Endothelial cell (in vitro differentiated cells): ENCODE data around the gene DMBX1. TPM values are rescaled to one million over a fixed set of nuclear protein-coding genes. Genes with fewer than 3 reads are reported as not detected.

Experiments
- DNase-seq: peaks from one replicate; pipeline ENCODE4 v3.0.0; 2021; ENCODE audit warnings: low spot score
- H3K27ac Mint-ChIP-seq: one replicate; pipeline ENCODE4 v1.8.0; 2021; ENCODE audit warnings: mixed read lengths, inconsistent platforms; ENCODE audit not compliant: unreplicated experiment
- H3K27me3 Mint-ChIP-seq: one replicate; pipeline ENCODE4 v1.8.0; 2021; ENCODE audit warnings: mild to moderate bottlenecking, moderate library complexity, mixed read lengths, inconsistent platforms; ENCODE audit not compliant: unreplicated experiment
- H3K36me3 Mint-ChIP-seq: one replicate; pipeline ENCODE4 v1.8.0; 2021; ENCODE audit warnings: mild to moderate bottlenecking, low read depth, mixed read lengths, inconsistent platforms; ENCODE audit not compliant: unreplicated experiment
- H3K4me1 Mint-ChIP-seq: one replicate; pipeline ENCODE4 v1.8.0; 2021; ENCODE audit warnings: mild to moderate bottlenecking, mixed read lengths, inconsistent platforms; ENCODE audit not compliant: unreplicated experiment
- H3K4me3 Mint-ChIP-seq: one replicate; pipeline ENCODE4 v1.8.0; 2021; ENCODE audit warnings: mild to moderate bottlenecking, mixed read lengths, inconsistent platforms; ENCODE audit not compliant: unreplicated experiment
- H3K9me3 Mint-ChIP-seq: one replicate; pipeline ENCODE4 v1.8.0; 2021; ENCODE audit warnings: mixed read lengths, inconsistent platforms; ENCODE audit not compliant: unreplicated experiment
- CTCF ChIP-seq: fragments of 200-600 bp; sonication (generic); IDR thresholded peaks from one replicate; pipeline ENCODE4 v1.5.0; 2021; ENCODE audit warnings: antibody characterized with exemption; ENCODE audit not compliant: unreplicated experiment
- total RNA-seq: library from RNA; stranded (reverse); fragmentation: NEBNext Ultra II Directional; extraction: Animal tissue kit (Norgen Biotek cat#: 25700); gene quantifications from one replicate; pipeline ENCODE4 v1.2.1, GENCODE V29; 2021; ENCODE audit not compliant: unreplicated experiment

The DMBX1 gene
- total RNA-seq, 1 donor from 2014 or later, result not detected

GRCh38 chr1:46493316-46494032, 3.8 kb downstream of the DMBX1 start:
- no peak for DNase-seq
- Mint-ChIP-seq H3K27ac (no peak overlapping the region), H3K27me3 (peaks cover 48% of the 10 kb centered on the region), H3K4me1 (peaks cover 16% of the 10 kb centered on the region), H3K36me3 (peaks cover 3% of the 10 kb centered on the region), H3K9me3 (no peaks in the 10 kb centered on the region), H3K4me3 (no peak overlapping the region)
- TF ChIP-seq CTCF, result no peak

- Mint-ChIP-seq H3K27ac (no peak overlapping the region), H3K4me1 (peaks cover 8% of the 10 kb centered on the region), H3K27me3 (peaks cover 39% of the 10 kb centered on the region), H3K36me3 (peaks cover 3% of the 10 kb centered on the region), H3K4me3 (no peak overlapping the region), H3K9me3 (no peaks in the 10 kb centered on the region)
- TF ChIP-seq CTCF, result no peak
- no peak for DNase-seq
These were observed 5.3 kb downstream of the DMBX1 start for GRCh38 chr1:46494910-46495309.

- no peaks in the 10 kb centered on the region for H3K9me3 Mint-ChIP-seq
- peaks cover 39% of the 10 kb centered on the region for H3K27me3 Mint-ChIP-seq
- no peak overlapping the region for H3K4me3 Mint-ChIP-seq
- peaks cover 3% of the 10 kb centered on the region for H3K36me3 Mint-ChIP-seq
- no peak overlapping the region for H3K27ac Mint-ChIP-seq
- DNase-seq, result no peak
- TF ChIP-seq CTCF, result no peak
- peaks cover 5% of the 10 kb centered on the region for H3K4me1 Mint-ChIP-seq
These were observed 6.1 kb downstream of the DMBX1 start for GRCh38 chr1:46495778-46496177.

GRCh38 chr1:46496505-46496904, 6.9 kb downstream of the DMBX1 start:
- H3K27ac Mint-ChIP-seq, result no peak overlapping the region
- H3K4me1 Mint-ChIP-seq, result peaks cover 5% of the 10 kb centered on the region
- H3K9me3 Mint-ChIP-seq, result no peaks in the 10 kb centered on the region

More at GRCh38 chr1:46496505-46496904, 6.9 kb downstream of the DMBX1 start:
- H3K4me3 Mint-ChIP-seq, result no peak overlapping the region
- peaks cover 3% of the 10 kb centered on the region for H3K36me3 Mint-ChIP-seq
- no peak for TF ChIP-seq CTCF
- no peak for DNase-seq
- peaks cover 37% of the 10 kb centered on the region for H3K27me3 Mint-ChIP-seq
